Smooth muscle cell (in vitro differentiated cells): ENCODE data around the gene RAB40C. TPM values are rescaled to one million over a fixed set of nuclear protein-coding genes. Genes with fewer than 3 reads are reported as not detected.
A peak's percentile ranks its signal among the peaks of the same experiment; 100 is the strongest.

Experiments
- DNase-seq: peaks from one replicate; lab custom pipeline; 2025; ENCODE audit not compliant: unreplicated experiment; lab: John Stamatoyannopoulos, UW
- H2AFZ ChIP-seq: fragments of 200-600 bp; sonication (generic); 2 replicates; pipeline ENCODE4 v1.6.0; 2016; ENCODE audit warnings: antibody characterized with exemption, low read depth, mild to moderate bottlenecking
- H3F3A ChIP-seq: fragments of 200-600 bp; sonication (generic); 2 replicates; pipeline ENCODE4 v1.6.0; 2017; ENCODE audit warnings: antibody characterized with exemption, low read depth
- H3K27ac ChIP-seq: fragments of 200-600 bp; sonication (generic); 2 replicates; pipeline ENCODE4 v1.5.1; 2016; ENCODE audit warnings: low read depth, mild to moderate bottlenecking
- H3K27me3 ChIP-seq: fragments of 200-600 bp; sonication (generic); 2 replicates; pipeline ENCODE4 v1.6.1; 2016; ENCODE audit warnings: low read depth, mild to moderate bottlenecking
- H3K36me3 ChIP-seq: fragments of 200-600 bp; sonication (generic); 2 replicates; pipeline ENCODE4 v1.5.1; 2016; ENCODE audit warnings: low read depth
- H3K4me1 ChIP-seq: fragments of 200-600 bp; sonication (generic); 2 replicates; pipeline ENCODE4 v1.5.1; 2016; ENCODE audit warnings: low read depth
- H3K4me2 ChIP-seq: fragments of 200-600 bp; sonication (generic); 2 replicates; pipeline ENCODE4 v1.6.0; 2016; ENCODE audit warnings: mild to moderate bottlenecking
- H3K4me3 ChIP-seq: fragments of 200-600 bp; sonication (generic); 2 replicates; pipeline ENCODE4 v1.5.1; 2016; ENCODE audit warnings: mild to moderate bottlenecking
- H3K79me2 ChIP-seq: fragments of 200-600 bp; sonication (generic); 2 replicates; pipeline ENCODE4 v1.6.0; 2016; ENCODE audit warnings: low read depth, mild to moderate bottlenecking
- H3K9ac ChIP-seq: fragments of 200-600 bp; sonication (generic); 2 replicates; pipeline ENCODE4 v1.6.0; 2016; ENCODE audit warnings: low read depth
- H3K9me3 ChIP-seq: fragments of 200-600 bp; sonication (generic); replicated peaks from 2 replicates; pipeline ENCODE4 v1.5.1; 2016; ENCODE audit warnings: low read depth
- H4K20me1 ChIP-seq: fragments of 200-600 bp; sonication (generic); 2 replicates; pipeline ENCODE4 v1.6.0; 2016; ENCODE audit warnings: low read depth
- WGBS: methylation state at CpG from one replicate; pipeline ENCODE4 v1.1.7; 2016; ENCODE audit warnings: low lambda C conversion rate; 5-methylcytosine and 5-hydroxymethylcytosine counted together
- polyA plus RNA-seq: library from polyadenylated mRNA; unstranded; fragments of >200 nt; fragmentation: Nextera tagmentation; extraction: Ambion mirVana; gene quantifications from 2 replicates; pipeline ENCODE4 v1.2.1, GENCODE V29; 2016
- total RNA-seq: library from RNA; depleted of rRNA; stranded (reverse); fragments of >200 nt; gene quantifications from 2 replicates; pipeline ENCODE4 v1.2.3, GENCODE V29; 2014
- TF ChIP-seq, protein P1 (sequence below): fragments of 200-600 bp; sonication (generic); IDR thresholded peaks from 2 replicates; pipeline ENCODE4 v1.5.1; 2017; ENCODE audit warnings: borderline replicate concordance, mild to moderate bottlenecking, antibody characterized with exemption; ENCODE audit not compliant: insufficient read depth, poor library complexity, severe bottlenecking

RAB40C gene
- total and polyA plus RNA-seq, 2 experiments from 2014 or later: 21.2 to 28.3 TPM

DNA sequence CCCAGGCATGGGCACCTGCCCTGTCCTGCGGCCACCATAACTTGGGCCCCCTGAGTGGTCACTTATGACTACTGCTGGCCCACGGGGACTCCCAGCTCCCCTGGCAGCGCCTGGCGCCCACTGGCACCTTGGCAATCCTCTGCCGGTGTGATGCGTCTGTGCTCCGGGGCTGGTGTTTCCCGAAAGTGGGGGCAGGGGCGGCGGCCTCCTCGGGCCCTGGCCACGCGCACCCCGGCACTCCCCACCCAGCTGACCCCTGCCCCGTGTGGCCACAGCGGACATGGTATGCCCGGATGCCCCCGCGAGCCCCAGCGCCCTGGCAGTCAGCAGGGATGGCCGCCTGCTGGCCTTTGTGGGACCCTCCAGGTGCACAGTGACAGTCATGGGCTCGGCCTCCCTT, 67.6 kb downstream of the RAB40C start:
- H2AFZ ChIP-seq: no peak overlapping the region
- no peaks in the 10 kb centered on the region for H3K36me3 ChIP-seq
- H3K4me1 ChIP-seq: peaks cover 3% of the 10 kb centered on the region
- no peaks in the 10 kb centered on the region for H3F3A ChIP-seq
- no peaks in the 10 kb centered on the region for H3K9me3 ChIP-seq
- no peaks in the 10 kb centered on the region for H3K27me3 ChIP-seq
- 96% methylated on average over 19 of the region's 22 CpGs for WGBS
- no peak overlapping the region for H3K4me2 ChIP-seq
- no peak for DNase-seq
- no peaks in the 10 kb centered on the region for H3K79me2 ChIP-seq
- TF ChIP-seq, protein P1, sequence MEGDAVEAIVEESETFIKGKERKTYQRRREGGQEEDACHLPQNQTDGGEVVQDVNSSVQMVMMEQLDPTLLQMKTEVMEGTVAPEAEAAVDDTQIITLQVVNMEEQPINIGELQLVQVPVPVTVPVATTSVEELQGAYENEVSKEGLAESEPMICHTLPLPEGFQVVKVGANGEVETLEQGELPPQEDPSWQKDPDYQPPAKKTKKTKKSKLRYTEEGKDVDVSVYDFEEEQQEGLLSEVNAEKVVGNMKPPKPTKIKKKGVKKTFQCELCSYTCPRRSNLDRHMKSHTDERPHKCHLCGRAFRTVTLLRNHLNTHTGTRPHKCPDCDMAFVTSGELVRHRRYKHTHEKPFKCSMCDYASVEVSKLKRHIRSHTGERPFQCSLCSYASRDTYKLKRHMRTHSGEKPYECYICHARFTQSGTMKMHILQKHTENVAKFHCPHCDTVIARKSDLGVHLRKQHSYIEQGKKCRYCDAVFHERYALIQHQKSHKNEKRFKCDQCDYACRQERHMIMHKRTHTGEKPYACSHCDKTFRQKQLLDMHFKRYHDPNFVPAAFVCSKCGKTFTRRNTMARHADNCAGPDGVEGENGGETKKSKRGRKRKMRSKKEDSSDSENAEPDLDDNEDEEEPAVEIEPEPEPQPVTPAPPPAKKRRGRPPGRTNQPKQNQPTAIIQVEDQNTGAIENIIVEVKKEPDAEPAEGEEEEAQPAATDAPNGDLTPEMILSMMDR: no peak
- H3K27ac ChIP-seq: no peak overlapping the region
- no peak overlapping the region for H3K9ac ChIP-seq
- H3K4me3 ChIP-seq: no peak overlapping the region
- H4K20me1 ChIP-seq: no peaks in the 10 kb centered on the region

DNA sequence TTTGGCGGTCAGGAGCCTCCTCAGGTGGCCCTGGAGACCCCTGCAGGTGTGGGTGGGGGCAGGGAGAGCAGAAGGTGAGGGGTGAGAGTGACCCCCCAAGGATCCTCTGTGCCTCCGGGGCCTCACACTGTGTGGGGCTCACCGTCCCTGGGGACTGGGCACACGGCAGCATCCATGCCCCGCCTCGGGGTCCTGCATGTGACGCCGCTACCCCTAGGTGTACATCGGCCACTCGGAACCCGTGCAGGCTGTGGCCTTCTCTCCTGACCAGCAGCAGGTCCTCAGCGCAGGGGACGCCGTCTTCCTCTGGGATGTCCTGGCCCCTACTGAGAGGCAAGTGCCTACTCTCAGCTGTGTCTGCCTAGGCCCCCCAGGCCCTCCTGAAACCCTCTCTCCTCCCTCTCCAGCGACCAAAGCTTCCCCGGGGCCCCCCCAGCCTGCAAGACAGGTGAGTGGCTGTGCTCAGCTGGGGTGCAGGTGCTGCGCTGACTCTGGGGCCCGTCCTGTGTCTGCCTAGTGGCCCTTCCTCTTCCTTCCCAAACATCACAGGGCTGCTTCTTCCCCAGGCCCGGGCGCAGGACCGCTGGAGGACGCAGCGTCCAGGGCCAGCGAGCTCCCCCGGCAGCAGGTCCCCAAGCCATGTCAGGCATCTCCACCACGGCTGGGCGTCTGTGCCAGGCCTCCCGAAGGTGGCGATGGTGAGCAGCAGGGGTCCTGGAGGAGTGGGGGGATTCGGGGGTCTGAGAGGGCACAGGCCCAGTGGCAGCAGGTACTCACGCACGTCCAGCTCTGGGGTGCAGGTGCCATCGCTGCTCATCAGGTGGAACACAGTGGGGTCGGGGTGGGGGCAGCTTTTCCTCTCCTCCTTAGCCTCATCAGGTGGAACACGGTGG, 69.1 kb downstream of the RAB40C start:
- no peak for DNase-seq
- H3K9me3 ChIP-seq: no peaks in the 10 kb centered on the region
- no peak overlapping the region for H3K4me3 ChIP-seq
- no peak overlapping the region for H3K9ac ChIP-seq
- no peaks in the 10 kb centered on the region for H3K36me3 ChIP-seq
- H2AFZ ChIP-seq: no peak overlapping the region
- H3K4me2 ChIP-seq: no peak overlapping the region
- no peaks in the 10 kb centered on the region for H3K79me2 ChIP-seq
- no peak overlapping the region for H3K27ac ChIP-seq
- no peaks in the 10 kb centered on the region for H3K27me3 ChIP-seq
- TF ChIP-seq, protein P1: peak; percentile 6
- H3K4me1 ChIP-seq: peaks cover 3% of the 10 kb centered on the region
- WGBS: 92% methylated on average over 30 of the region's 35 CpGs
- no peaks in the 10 kb centered on the region for H3F3A ChIP-seq
- no peaks in the 10 kb centered on the region for H4K20me1 ChIP-seq

DNA sequence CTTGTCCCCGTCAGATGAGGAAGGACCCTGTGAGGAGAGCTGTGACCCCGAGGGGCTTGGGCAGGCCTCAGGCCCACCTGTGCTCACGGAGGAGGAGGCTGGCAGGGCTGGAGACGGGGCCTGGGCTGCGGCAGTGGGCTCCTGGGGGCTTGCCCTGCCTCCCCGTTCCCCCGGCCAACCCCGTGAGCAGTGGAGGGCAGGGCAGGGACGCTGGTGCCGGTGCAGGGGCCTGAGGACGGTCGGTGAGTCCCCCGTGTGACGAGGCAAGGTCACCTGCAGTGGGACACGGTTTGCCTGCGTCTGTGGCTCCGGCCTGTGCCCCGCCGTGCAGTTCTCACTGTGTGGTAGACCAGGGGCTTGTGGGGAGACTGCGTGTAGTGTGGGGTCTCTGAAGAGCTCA, 69.8 kb downstream of the RAB40C start:
- no peaks in the 10 kb centered on the region for H3K27me3 ChIP-seq
- no peaks in the 10 kb centered on the region for H3F3A ChIP-seq
- DNase-seq: no peak
- H3K27ac ChIP-seq: no peak overlapping the region
- 95% methylated on average over 20 of the region's 20 CpGs for WGBS
- no peak overlapping the region for H3K9ac ChIP-seq
- H3K9me3 ChIP-seq: no peaks in the 10 kb centered on the region
- no peak overlapping the region for H3K4me3 ChIP-seq
- no peak overlapping the region for H3K4me2 ChIP-seq
- H3K36me3 ChIP-seq: no peaks in the 10 kb centered on the region
- TF ChIP-seq, protein P1: no peak
- H3K79me2 ChIP-seq: no peaks in the 10 kb centered on the region
- H4K20me1 ChIP-seq: no peaks in the 10 kb centered on the region
- H2AFZ ChIP-seq: no peak overlapping the region
- peaks cover 3% of the 10 kb centered on the region for H3K4me1 ChIP-seq

GRCh38 chr16:660132-660458, 70.2 kb downstream of the RAB40C start:
- no peak overlapping the region for H3K27ac ChIP-seq
- no peaks in the 10 kb centered on the region for H3K79me2 ChIP-seq
- TF ChIP-seq, protein P1: no peak
- no peak overlapping the region for H3K4me3 ChIP-seq
- H3K27me3 ChIP-seq: no peaks in the 10 kb centered on the region
- no peaks in the 10 kb centered on the region for H3K36me3 ChIP-seq
- no peak for DNase-seq
- H3F3A ChIP-seq: no peaks in the 10 kb centered on the region
- H3K9me3 ChIP-seq: no peaks in the 10 kb centered on the region
- no peaks in the 10 kb centered on the region for H4K20me1 ChIP-seq
- peaks cover 3% of the 10 kb centered on the region for H3K4me1 ChIP-seq
- H3K4me2 ChIP-seq: no peak overlapping the region
- H2AFZ ChIP-seq: no peak overlapping the region
- H3K9ac ChIP-seq: no peak overlapping the region
- WGBS: 78% methylated on average over 6 of the region's 6 CpGs
